Fibroblast of skin of left quadriceps (primary cell): ENCODE measurements around the gene ARHGAP25.

ENCODE experiments used
- DNase-seq, 2 experiments: peaks; one replicate each; pipeline ENCODE4 v3.0.0-alpha.2; 2013; ENCODE audit warnings: low read depth in 2 of 2

ARHGAP25 gene

GRCh38 chr2:68742626-68743415 is 8.2 kb downstream of the ARHGAP25 start:
- no peak for DNase-seq

DNA sequence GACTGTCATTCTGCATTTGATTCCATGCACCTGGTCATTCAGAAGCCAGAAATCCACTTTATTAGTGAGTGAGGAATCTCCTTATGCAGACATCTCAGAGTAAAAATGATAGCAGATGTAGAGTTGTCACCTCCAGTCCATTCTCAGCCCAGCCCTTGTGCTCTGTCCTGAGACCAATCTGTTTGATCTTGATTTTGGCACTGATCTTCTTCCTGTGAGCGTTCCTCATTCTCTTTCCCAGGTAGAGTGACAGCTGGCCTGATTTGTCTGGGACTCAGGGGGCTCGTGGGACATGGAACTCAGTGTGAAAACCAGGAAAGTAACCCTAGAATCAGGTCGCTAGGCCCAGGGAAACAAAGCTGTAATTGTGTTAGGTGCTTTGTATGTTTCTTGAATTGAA is 8.9 kb downstream of the ARHGAP25 start:
- DNase-seq: no peak

DNA sequence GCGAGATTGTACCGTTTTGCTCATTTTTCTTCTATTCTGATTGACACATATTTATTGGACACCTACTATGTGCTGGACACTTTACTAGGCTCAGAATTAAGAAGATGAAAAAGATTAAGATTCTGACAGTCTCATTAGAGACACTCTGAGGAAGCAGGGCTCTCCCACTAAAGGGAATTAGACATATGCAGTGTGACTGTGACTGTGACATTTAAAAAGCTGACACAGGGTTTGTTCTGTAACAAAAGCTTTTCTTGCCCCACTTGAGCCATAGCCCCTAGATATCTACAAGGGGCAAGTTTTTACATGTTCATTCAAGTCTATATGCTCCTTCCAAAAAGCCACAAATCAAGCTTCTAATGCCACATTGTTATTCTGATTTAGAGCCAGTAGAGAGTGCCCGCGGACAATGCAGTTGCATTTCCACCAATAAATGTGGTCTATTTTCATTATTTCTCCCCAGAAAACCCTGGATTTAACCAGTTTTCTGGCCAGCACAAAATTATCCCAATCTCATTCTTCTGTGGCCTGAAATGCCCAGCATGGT is 9.8 kb downstream of the ARHGAP25 start:
- DNase-seq: no peak

DNA sequence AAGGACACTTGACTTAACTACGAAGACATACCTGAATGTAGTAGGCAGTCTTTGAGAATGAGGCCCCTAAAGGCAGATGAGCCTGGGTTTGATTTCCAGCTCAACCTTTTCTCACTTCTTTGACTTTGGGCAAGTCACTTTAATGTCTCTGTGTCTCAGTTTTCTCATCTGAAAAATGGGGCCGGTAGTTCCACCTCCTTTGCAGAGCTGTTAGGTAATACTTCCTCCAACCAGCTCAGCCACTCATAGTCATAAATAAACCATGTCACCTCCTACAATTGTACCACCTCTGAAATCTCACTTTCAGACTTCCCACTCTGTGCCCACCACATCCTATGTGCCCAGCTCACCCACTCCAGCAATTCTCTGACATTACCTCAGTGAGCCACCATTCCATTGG is 10.4 kb downstream of the ARHGAP25 start:
- no peak for DNase-seq

GRCh38 chr2:68746408-68746807 is 11.8 kb downstream of the ARHGAP25 start:
- no peak for DNase-seq

DNA sequence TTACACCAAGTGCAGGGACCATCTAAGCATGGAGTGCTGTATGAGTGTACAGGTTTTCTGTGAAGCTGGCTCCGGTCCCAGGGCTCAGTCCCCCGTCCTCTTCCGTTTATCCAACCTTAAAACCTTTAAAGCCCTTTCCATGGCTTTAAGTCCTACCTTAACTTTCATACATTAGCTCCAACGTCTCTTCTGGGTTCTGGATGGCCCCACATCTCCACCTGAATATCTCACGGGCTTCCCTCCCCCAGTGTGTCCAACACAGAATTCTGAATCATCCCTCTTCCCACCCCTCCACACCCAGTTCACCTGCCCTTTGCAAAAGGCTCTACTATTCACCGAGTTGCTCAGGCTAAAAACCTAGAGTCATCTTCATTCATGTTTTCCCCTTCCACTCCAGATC is 12.8 kb downstream of the ARHGAP25 start:
- DNase-seq: no peak

GRCh38 chr2:68747900-68748299 is 13.3 kb downstream of the ARHGAP25 start:
- no peak for DNase-seq

DNA sequence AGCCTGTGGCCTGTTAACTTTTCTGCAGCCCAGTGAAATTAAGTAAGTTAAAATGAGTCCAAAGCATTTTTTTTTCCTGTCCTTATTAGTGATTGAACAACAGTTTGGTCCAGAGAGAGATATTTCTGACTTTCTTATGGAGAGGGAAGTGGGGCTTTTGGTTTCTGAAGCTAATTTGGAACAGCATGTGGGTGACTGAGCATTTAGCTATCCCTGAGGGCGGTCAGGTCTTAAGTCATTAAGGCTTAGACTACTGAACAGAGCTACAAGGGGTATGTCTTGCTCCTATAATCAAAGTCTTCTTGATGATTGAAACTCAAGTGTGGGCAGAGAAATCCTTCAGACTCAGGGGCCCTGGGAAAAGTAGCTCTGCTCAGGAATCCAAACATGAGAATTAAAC is 14.0 kb downstream of the ARHGAP25 start:
- DNase-seq: no peak

DNA sequence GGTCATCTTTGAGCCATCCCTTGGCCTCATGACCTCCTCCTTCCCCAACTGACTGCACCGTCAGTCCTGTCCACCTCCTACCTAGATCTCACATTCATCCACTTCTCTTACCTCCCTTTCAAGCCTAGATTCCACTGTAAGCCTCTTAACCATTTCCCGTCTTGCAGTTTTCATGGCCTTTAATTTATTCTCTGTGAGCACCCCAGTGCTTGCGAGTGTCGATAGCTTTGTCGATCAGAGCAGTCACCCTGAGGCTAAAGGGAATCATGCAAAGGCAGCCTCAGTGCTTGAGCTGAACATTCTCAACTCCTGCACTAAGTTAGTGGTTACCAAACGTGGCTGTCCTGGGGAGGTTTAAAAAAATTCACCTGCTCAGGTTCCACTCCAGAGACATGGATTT is 14.7 kb downstream of the ARHGAP25 start:
- no peak for DNase-seq

GRCh38 chr2:68750592-68751396 is 16.2 kb downstream of the ARHGAP25 start:
- DNase-seq: no peak

DNA sequence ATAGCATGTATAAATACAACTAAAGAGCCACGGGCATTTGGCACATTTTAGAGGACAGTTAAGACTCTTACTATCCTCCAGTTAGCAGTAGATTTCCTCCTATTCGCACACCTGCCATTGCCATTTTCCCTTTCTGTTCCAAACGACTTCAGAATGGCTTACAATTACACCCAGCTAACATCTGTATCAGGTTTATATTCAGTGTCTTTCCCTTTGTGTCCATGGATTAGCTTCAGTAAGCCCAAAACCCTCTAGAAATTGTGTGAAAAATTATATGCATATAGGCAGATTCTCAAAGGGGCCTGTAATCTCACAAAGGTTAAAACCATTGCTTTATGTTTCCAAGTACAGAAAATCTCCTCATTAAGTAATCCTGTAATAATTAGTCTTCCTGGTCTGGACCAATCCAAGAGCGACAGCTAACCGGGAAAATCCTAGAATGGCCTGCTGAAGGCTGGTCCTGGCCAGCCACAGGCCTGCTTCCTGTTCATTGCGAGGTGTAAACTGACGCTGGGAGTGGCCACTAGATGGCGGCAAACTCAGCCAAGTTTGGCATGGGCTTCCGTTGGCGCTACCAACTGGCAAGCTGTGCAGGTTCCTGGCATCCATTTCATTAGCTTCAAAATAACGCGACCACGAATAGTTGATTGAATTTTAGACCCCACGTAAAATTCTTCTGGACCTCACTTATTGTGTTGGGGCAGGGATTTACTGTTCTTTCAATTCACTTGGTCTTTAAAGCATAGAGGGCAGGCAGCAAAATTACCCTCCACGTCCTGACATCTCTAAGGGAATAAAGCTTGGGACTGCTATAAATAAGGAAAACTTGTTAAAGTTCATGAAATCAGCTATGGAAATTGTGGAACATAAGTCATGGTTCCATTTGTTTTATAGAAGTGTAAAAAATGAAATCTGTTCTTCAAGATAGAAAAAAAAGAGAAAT is 17.1 kb downstream of the ARHGAP25 start:
- DNase-seq: peak; percentile 58 to 67

DNA sequence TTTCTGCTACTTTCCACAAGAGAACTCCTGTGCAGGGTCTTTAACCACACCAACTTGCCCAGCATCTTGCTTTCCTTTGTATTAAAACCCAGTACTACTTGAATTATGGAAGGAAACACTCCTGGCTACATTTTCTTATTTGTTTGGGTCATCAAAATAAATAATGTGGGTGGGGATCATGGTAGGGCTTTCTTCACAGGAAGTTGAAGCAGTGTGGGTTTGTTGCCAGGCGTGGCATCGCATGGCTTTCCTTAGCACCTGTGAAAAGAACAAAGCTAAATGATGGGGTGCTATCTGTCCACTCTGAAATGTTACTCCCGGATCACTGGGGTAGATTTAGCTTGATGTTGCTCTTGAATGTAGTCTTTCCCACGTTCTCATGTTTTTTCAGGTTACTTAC is 18.7 kb downstream of the ARHGAP25 start:
- no peak for DNase-seq

GRCh38 chr2:68755071-68755470 is 20.5 kb downstream of the ARHGAP25 start:
- DNase-seq: no peak

DNA sequence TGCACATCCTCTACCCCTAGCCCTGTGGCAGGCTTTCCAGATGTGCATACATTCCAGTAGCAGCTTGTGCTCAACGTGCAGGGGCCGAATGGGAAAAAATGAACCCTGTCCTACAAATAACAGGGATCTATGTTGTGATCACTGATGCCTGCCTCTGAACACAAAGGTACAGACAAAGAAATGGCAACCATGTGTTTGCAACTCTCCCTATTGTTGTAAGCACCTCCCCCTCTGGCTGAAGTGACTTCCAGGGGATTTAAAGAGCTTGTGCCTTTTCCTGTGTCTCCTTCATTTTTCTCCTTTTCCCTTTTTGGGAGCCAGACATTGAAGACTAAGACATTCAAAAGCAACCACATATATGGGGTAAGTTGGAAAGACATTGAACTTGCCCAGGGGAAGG is 21.6 kb downstream of the ARHGAP25 start:
- no peak for DNase-seq

DNA sequence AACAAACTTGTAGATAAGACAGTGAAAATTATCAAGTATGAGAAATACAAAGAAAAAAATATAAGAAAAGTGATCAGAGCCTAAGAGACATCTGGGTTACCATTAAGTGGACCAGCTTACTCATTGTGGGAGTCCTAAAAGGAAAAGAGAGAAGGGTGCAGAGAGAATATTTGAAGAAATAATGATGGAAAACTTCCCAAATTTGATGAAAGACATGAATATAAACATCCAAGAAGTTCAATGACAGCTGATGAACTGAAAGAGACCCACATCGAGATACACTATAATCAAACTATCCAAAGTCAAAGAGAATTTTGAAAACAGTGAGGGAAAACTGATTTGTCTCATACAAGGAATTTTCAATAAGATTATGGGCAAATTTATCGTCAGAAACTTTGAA is 22.5 kb downstream of the ARHGAP25 start:
- no peak for DNase-seq

- no peak for DNase-seq
Measured at GRCh38 chr2:68762100-68762499, 27.5 kb downstream of the ARHGAP25 start.

GRCh38 chr2:68762665-68763064 is 28.1 kb downstream of the ARHGAP25 start:
- no peak for DNase-seq

DNA sequence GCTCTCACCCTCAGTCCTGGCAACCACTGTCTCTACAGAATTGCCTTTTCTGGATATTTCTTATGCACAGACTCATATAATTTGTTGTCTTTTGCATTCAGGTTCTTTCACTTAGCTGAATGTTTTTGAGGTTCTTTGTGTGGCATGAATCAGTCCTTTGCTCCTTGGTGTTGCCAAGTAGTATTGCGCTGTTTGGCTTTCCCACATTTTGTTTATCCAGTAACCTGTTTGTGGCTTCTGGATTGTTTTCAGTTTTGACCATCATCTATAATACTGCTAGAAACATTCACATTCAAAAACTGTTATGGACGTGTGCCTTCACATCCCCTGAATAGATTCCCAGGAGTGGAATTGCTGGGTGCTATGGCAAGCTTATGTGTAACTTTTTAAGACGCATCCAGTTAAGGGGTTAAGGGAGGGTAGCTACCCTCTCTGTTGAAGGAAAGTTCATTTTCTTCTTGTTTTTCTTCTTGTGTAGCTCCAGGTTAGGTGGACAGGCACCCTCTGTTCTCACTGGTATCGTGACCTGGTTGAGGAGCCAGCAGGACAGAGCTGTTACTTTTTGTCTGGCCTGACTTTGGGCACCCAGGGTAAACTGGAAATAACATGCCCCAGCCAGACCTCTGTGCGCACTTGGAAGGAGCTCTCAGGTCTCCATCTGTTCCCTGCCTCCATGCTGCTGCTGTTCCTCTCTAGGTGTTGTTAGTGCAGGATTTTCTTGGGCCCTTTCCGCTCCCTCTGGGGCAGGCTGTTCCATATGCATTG is 29.6 kb downstream of the ARHGAP25 start:
- no peak for DNase-seq

GRCh38 chr2:68764806-68765311 is 30.2 kb downstream of the ARHGAP25 start:
- DNase-seq: no peak

GRCh38 chr2:68765739-68766375 is 31.2 kb downstream of the ARHGAP25 start:
- no peak for DNase-seq
